SU-DHL-6 (cell line): ENCODE measurements around the gene EPAS1.

ENCODE experiments used
- H2AFZ ChIP-seq: fragments of 200-600 bp; sonication (generic); 2 replicates; pipeline ENCODE4 v1.6.1; 2014; ENCODE audit warnings: low read depth, mild to moderate bottlenecking, moderate library complexity, mixed read lengths, antibody characterized with exemption, low read length; ENCODE audit not compliant: severe bottlenecking
- H3F3A ChIP-seq: fragments of 200-600 bp; shearing (Covaris generic); 2 replicates; pipeline ENCODE4 v1.6.0; 2016; ENCODE audit warnings: antibody characterized with exemption, mild to moderate bottlenecking; ENCODE audit not compliant: insufficient read depth
- H3K27ac ChIP-seq: fragments of 200-600 bp; sonication (generic); 2 replicates; pipeline ENCODE4 v1.5.1; 2016; ENCODE audit warnings: low read depth, mild to moderate bottlenecking, low read length, moderate library complexity, mixed read lengths
- H3K27me3 ChIP-seq: fragments of 200-600 bp; sonication (generic), shearing (Covaris generic); 2 replicates; pipeline ENCODE4 v1.6.0; 2014; ENCODE audit warnings: mild to moderate bottlenecking, low read length
- H3K36me3 ChIP-seq: fragments of 200-600 bp; sonication (generic); 2 replicates; pipeline ENCODE4 v1.6.1; 2014; ENCODE audit warnings: mild to moderate bottlenecking, low read length, mixed read lengths
- H3K4me2 ChIP-seq: fragments of 300-600, 200-600 bp; shearing (Covaris generic), sonication (generic); 2 replicates; pipeline ENCODE4 v1.6.0; 2014; ENCODE audit warnings: low read length, low read depth, mild to moderate bottlenecking; ENCODE audit not compliant: poor library complexity, severe bottlenecking
- H3K4me3 ChIP-seq: fragments of 200-600 bp; sonication (generic); 2 replicates; pipeline ENCODE4 v1.5.1; 2014; ENCODE audit warnings: antibody characterized with exemption, low read length, mild to moderate bottlenecking, mixed read lengths; ENCODE audit not compliant: insufficient read depth, poor library complexity, severe bottlenecking
- H3K79me2 ChIP-seq: fragments of 200-600 bp; sonication (generic); 2 replicates; pipeline ENCODE4 v1.6.1; 2014; ENCODE audit warnings: mild to moderate bottlenecking, low read length, moderate library complexity; ENCODE audit not compliant: insufficient read depth
- H3K9ac ChIP-seq: fragments of 200-600 bp; sonication (generic); 2 replicates; pipeline ENCODE4 v1.7.0; 2014; ENCODE audit warnings: mild to moderate bottlenecking, low read length
- H3K9me2 ChIP-seq: fragments of 200-600 bp; sonication (generic); replicated peaks from 2 replicates; pipeline ENCODE4 v1.6.1; 2014; ENCODE audit warnings: low read length; ENCODE audit not compliant: insufficient read depth
- H3K9me3 ChIP-seq: fragments of 200-600 bp; sonication (generic); 2 replicates; pipeline ENCODE4 v1.6.1; 2014; ENCODE audit warnings: low read length, mixed read lengths; ENCODE audit not compliant: insufficient read depth
- H4K20me1 ChIP-seq: fragments of 200-600 bp; sonication (generic); 2 replicates; pipeline ENCODE4 v1.6.1; 2014; ENCODE audit warnings: low read depth, mild to moderate bottlenecking, antibody characterized with exemption, low read length, moderate library complexity, mixed read lengths
- CTCF ChIP-seq: fragments of 200-600 bp; sonication (generic); IDR thresholded peaks from one replicate; pipeline ENCODE4 v1.5.1; 2017; ENCODE audit warnings: antibody characterized with exemption, mild to moderate bottlenecking, low read length, moderate library complexity; ENCODE audit not compliant: insufficient read depth, poor library complexity, severe bottlenecking
- EZH2phosphoT487 ChIP-seq: fragments of 200-600 bp; sonication (generic), shearing (Covaris generic); conservative IDR thresholded peaks from 2 replicates; pipeline ENCODE4 v1.6.1; 2018; ENCODE audit warnings: mild to moderate bottlenecking, antibody characterized with exemption, low read length, moderate library complexity, mixed read lengths

Gene EPAS1

GRCh38 chr2:46366668-46367052 is 69.5 kb downstream of the EPAS1 start:
- Histone ChIP-seq H4K20me1 (no peaks in the 10 kb centered on the region), H3K4me2 (no peak overlapping the region), H3K9ac (no peak overlapping the region), H3K4me3 (no peak overlapping the region), H3K36me3 (no peaks in the 10 kb centered on the region), H3K27ac (no peak overlapping the region), H3K9me3 (no peaks in the 10 kb centered on the region), H2AFZ (no peak overlapping the region), H3K79me2 (no peaks in the 10 kb centered on the region), H3K9me2 (no peaks in the 10 kb centered on the region), H3K27me3 (no peaks in the 10 kb centered on the region), H3F3A (no peaks in the 10 kb centered on the region)
- no peak for TF ChIP-seq CTCF
- no peak for TF ChIP-seq EZH2phosphoT487

GRCh38 chr2:46367286-46367685 is 70.1 kb downstream of the EPAS1 start:
- Histone ChIP-seq H3K36me3 (no peaks in the 10 kb centered on the region), H3F3A (no peaks in the 10 kb centered on the region)
- TF ChIP-seq EZH2phosphoT487: no peak
- no peak for TF ChIP-seq CTCF

GRCh38 chr2:46368401-46368800 is 71.2 kb downstream of the EPAS1 start:
- Histone ChIP-seq H4K20me1 (no peaks in the 10 kb centered on the region), H2AFZ (no peak overlapping the region), H3K27me3 (no peaks in the 10 kb centered on the region), H3K36me3 (no peaks in the 10 kb centered on the region), H3K9ac (no peak overlapping the region), H3F3A (no peaks in the 10 kb centered on the region), H3K4me2 (no peak overlapping the region), H3K9me2 (no peaks in the 10 kb centered on the region), H3K9me3 (no peaks in the 10 kb centered on the region), H3K79me2 (no peaks in the 10 kb centered on the region), H3K4me3 (no peak overlapping the region), H3K27ac (no peak overlapping the region)
- TF ChIP-seq CTCF (no peak), EZH2phosphoT487 (no peak)

More at GRCh38 chr2:46367286-46367685, 70.1 kb downstream of the EPAS1 start:
- no peaks in the 10 kb centered on the region for H3K27me3 ChIP-seq
- H2AFZ ChIP-seq: no peak overlapping the region
- no peak overlapping the region for H3K27ac ChIP-seq
- H4K20me1 ChIP-seq: no peaks in the 10 kb centered on the region
- no peak overlapping the region for H3K4me2 ChIP-seq
- no peak overlapping the region for H3K9ac ChIP-seq
- no peak overlapping the region for H3K4me3 ChIP-seq
- no peaks in the 10 kb centered on the region for H3K9me2 ChIP-seq
- no peaks in the 10 kb centered on the region for H3K79me2 ChIP-seq
- H3K9me3 ChIP-seq: no peaks in the 10 kb centered on the region
